IMR-90 (cell line): ENCODE results near the gene PROB1. TPM values are rescaled to one million over a fixed set of nuclear protein-coding genes. Genes with fewer than 3 reads are reported as not detected.

Experiments used
- ATAC-seq: fragments of 200-7000 bp; cut with Tn5 transposase; 2 replicates; pipeline ENCODE4 v1.9.1; 2020; ENCODE audit warnings: low read depth, mild to moderate bottlenecking, moderate library complexity
- BruUV-seq: library from RNA; stranded (reverse); fragments of 400-500 nt; replicated peaks from 2 replicates; lab custom pipeline; 2021; lab: Mats Ljungman, UMichigan
- CTCF ChIA-PET: fragments of 300-600 bp; formaldehyde crosslinking; extraction: SDS; loops from one replicate; lab custom pipeline; 2021; ENCODE audit warnings: antibody characterized with exemption; lab: Yijun Ruan, JAX
- POLR2A ChIA-PET: fragments of 300-600 bp; sonication (Branson Sonifier 250); formaldehyde crosslinking; loops from one replicate; lab custom pipeline; 2022; ENCODE audit warnings: antibody characterized with exemption; ENCODE audit not compliant: unreplicated experiment; lab: Charles Lee
- DNase-seq: peaks from one replicate; pipeline ENCODE4 v3.0.0; 2013
- H2AFZ ChIP-seq: replicated peaks from 2 replicates; pipeline ENCODE3; 2013; ENCODE audit warnings: low read length, mild to moderate bottlenecking; ENCODE audit not compliant: poor library complexity
- H2AK5ac ChIP-seq: 2 replicates; pipeline ENCODE4 v1.6.1; 2013; ENCODE audit warnings: low read depth, low read length, inconsistent platforms
- H2AK9ac ChIP-seq: replicated peaks from 2 replicates; pipeline ENCODE3; 2013; ENCODE audit warnings: mild to moderate bottlenecking, low read depth, low read length, moderate library complexity; ENCODE audit not compliant: poor library complexity
- H2BK120ac ChIP-seq: 2 replicates; pipeline ENCODE4 v1.6.1; 2013; ENCODE audit warnings: low read depth, low read length, inconsistent platforms
- H2BK15ac ChIP-seq: 3 replicates; pipeline ENCODE4 v1.6.1; 2013; ENCODE audit warnings: low read depth, low read length, inconsistent platforms
- H2BK20ac ChIP-seq: 2 replicates; pipeline ENCODE4 v1.6.1; 2013; ENCODE audit warnings: low read depth, mild to moderate bottlenecking, inconsistent platforms, low read length, moderate library complexity
- H2BK5ac ChIP-seq: 2 replicates; pipeline ENCODE4 v1.6.1; 2013; ENCODE audit warnings: mild to moderate bottlenecking, low read depth, low read length, inconsistent platforms; ENCODE audit not compliant: poor library complexity, severe bottlenecking
- H3K14ac ChIP-seq: replicated peaks from 2 replicates; pipeline ENCODE4 v1.6.1; 2013; ENCODE audit warnings: low read depth, low read length, inconsistent platforms
- H3K18ac ChIP-seq: 2 replicates; pipeline ENCODE4 v1.6.1; 2013; ENCODE audit warnings: low read depth, low read length, control low read depth
- H3K23ac ChIP-seq: 2 replicates; pipeline ENCODE4 v1.6.1; 2013; ENCODE audit warnings: low read depth, low read length, inconsistent platforms
- H3K27ac ChIP-seq: 2 replicates; pipeline ENCODE4 v1.5.1; 2013; ENCODE audit warnings: mild to moderate bottlenecking, control low read depth, low read length; ENCODE audit not compliant: insufficient read depth
- H3K27me3 ChIP-seq: 2 replicates; pipeline ENCODE4 v1.6.1; 2013; ENCODE audit warnings: low read length; ENCODE audit not compliant: control insufficient read depth, insufficient read depth
- H3K36me3 ChIP-seq: 2 replicates; pipeline ENCODE4 v1.6.1; 2013; ENCODE audit warnings: low read length, mixed read lengths; ENCODE audit not compliant: control insufficient read depth, insufficient read depth
- H3K4ac ChIP-seq: 2 replicates; pipeline ENCODE4 v1.6.1; 2013; ENCODE audit warnings: low read depth, low read length, inconsistent platforms
- H3K4me1 ChIP-seq: 2 replicates; pipeline ENCODE4 v1.6.1; 2013; ENCODE audit warnings: low read length, mixed read lengths; ENCODE audit not compliant: control insufficient read depth, insufficient read depth
- H3K4me2 ChIP-seq: 2 replicates; pipeline ENCODE4 v1.6.1; 2013; ENCODE audit warnings: low read depth, mild to moderate bottlenecking, control low read depth, low read length, moderate library complexity
- H3K4me3 ChIP-seq: 2 replicates; pipeline ENCODE4 v1.5.1; 2013; ENCODE audit warnings: low read depth, mild to moderate bottlenecking, control low read depth, low read length, moderate library complexity; ENCODE audit not compliant: insufficient read depth
- H3K56ac ChIP-seq: 2 replicates; pipeline ENCODE4 v1.6.1; 2013; ENCODE audit warnings: low read length, inconsistent platforms; ENCODE audit not compliant: insufficient read depth; ENCODE audit errors: extremely low read depth
- H3K79me1 ChIP-seq, 2 experiments: 2 replicates each; pipeline ENCODE4 v1.6.1; 2013; ENCODE audit warnings: low read length in 2 of 2, inconsistent platforms in 1 of 2, low read depth in 1 of 2
- H3K9ac ChIP-seq: 2 replicates; pipeline ENCODE4 v1.6.1; 2013; ENCODE audit warnings: low read depth, low read length, control low read depth
- H3K9me1 ChIP-seq: 2 replicates; pipeline ENCODE4 v1.6.1; 2013; ENCODE audit warnings: low read length, inconsistent platforms; ENCODE audit not compliant: insufficient read depth
- H3K9me3 ChIP-seq: 2 replicates; pipeline ENCODE4 v1.6.1; 2013; ENCODE audit warnings: low read length; ENCODE audit not compliant: control insufficient read depth, insufficient read depth
- H4K20me1 ChIP-seq: 2 replicates; pipeline ENCODE4 v1.6.1; 2013; ENCODE audit warnings: low read length, inconsistent platforms; ENCODE audit not compliant: insufficient read depth
- H4K5ac ChIP-seq: 2 replicates; pipeline ENCODE4 v1.6.1; 2013; ENCODE audit warnings: mild to moderate bottlenecking, low read depth, low read length, control low read depth
- H4K8ac ChIP-seq, 2 experiments: 2 replicates each; pipeline ENCODE4 v1.6.1; 2013; ENCODE audit warnings: low read depth in 2 of 2, low read length in 2 of 2, control low read depth in 1 of 2, inconsistent platforms in 1 of 2
- H4K91ac ChIP-seq: 2 replicates; pipeline ENCODE4 v1.6.1; 2013; ENCODE audit warnings: low read depth, low read length, inconsistent platforms; ENCODE audit not compliant: insufficient read depth
- CEBPB ChIP-seq: IDR thresholded peaks from 2 replicates; pipeline ENCODE4 v1.6.1; 2012; ENCODE audit warnings: low read depth, low read length, improper control_type of control experiment
- CHD1 ChIP-seq: IDR thresholded peaks from 2 replicates; pipeline ENCODE4 v1.6.1; 2012; ENCODE audit warnings: low read depth, low read length, improper control_type of control experiment
- MAFK ChIP-seq: IDR thresholded peaks from 2 replicates; pipeline ENCODE4 v1.6.1; 2012; ENCODE audit warnings: low read depth, low read length, improper control_type of control experiment
- MAZ ChIP-seq: IDR thresholded peaks from 2 replicates; pipeline ENCODE4 v1.6.1; 2012; ENCODE audit warnings: low read depth, mild to moderate bottlenecking, low read length, improper control_type of control experiment, moderate library complexity, borderline replicate concordance
- MXI1 ChIP-seq: IDR thresholded peaks from 2 replicates; pipeline ENCODE4 v1.6.1; 2012; ENCODE audit warnings: low read depth, mild to moderate bottlenecking, low read length, moderate library complexity, borderline replicate concordance
- NFE2L2 ChIP-seq: fragments of 150-350 bp; IDR thresholded peaks from 2 replicates; pipeline ENCODE4 v1.6.1; 2016; ENCODE audit warnings: low read depth, mild to moderate bottlenecking, low read length
- POLR2A ChIP-seq: IDR thresholded peaks from 2 replicates; pipeline ENCODE4 v1.6.1; 2012; ENCODE audit warnings: mild to moderate bottlenecking, low read depth, low read length
- RAD21 ChIP-seq: IDR thresholded peaks from 2 replicates; pipeline ENCODE4 v1.6.1; 2012; ENCODE audit warnings: low read length, improper control_type of control experiment
- WGBS, 2 experiments: methylation state at CpG; one replicate each; pipeline versions ENCODE4 v1.1.5 to v1.1.7; 2013; ENCODE audit warnings: missing lambda C conversion rate in 2 of 2; ENCODE audit not compliant: insufficient read length in 1 of 2; ENCODE audit errors: extremely low coverage in 2 of 2; 5-methylcytosine and 5-hydroxymethylcytosine counted together
- dilution Hi-C: fragments of 300-500 bp; cut with HindIII; formaldehyde crosslinking; loops from one replicate; pipeline ENCODE4 v1.14.3; 2018; ENCODE audit warnings: low sequenced_read_pairs; ENCODE audit not compliant: unreplicated experiment
- in situ Hi-C: fragments of 300-500 bp; cut with MboI; formaldehyde crosslinking; loops from 3 replicates; pipeline ENCODE4 v1.14.3; 2019; ENCODE audit warnings: low sequenced_read_pairs, inconsistent platforms, mixed read lengths
- intact Hi-C: fragments of 100-400 bp; cut with micrococcal nuclease; formaldehyde crosslinking; loops from 2 replicates; pipeline ENCODE4 v1.10.0; 2022
- polyA plus RNA-seq, 3 experiments: library from polyadenylated mRNA; depleted of rRNA; stranded (reverse); fragments of >200 nt; gene quantifications; 2 replicates each; pipeline ENCODE4 v1.2.3, GENCODE V29; 2012; ENCODE audit warnings: low replicate concordance in 1 of 3
- total RNA-seq: library from RNA; depleted of rRNA; stranded (reverse); fragments of >200 nt; gene quantifications from 2 replicates; pipeline ENCODE4 v1.2.3, GENCODE V29; 2012
- TF ChIP-seq, protein P1 (sequence below): fragments of 150-350 bp; IDR thresholded peaks from 2 replicates; pipeline ENCODE4 v1.6.1; 2017; ENCODE audit warnings: mild to moderate bottlenecking, antibody characterized with exemption, low read length, low read depth

The PROB1 gene
- total and polyA plus RNA-seq, 2 of the 4 experiments (the other 2 are of a cell fraction), result under 0.01 to 0.38 TPM

- Histone ChIP-seq H3K4me3 (no peak overlapping the region), H4K91ac (no peak overlapping the region), H2BK20ac (no peak overlapping the region), H3K36me3 (no peaks in the 10 kb centered on the region), H3K56ac (no peak overlapping the region), H3K23ac (no peak overlapping the region), H2AK5ac (no peak overlapping the region), H3K14ac (no peak overlapping the region), H2BK120ac (no peak overlapping the region), H3K79me1 (peaks cover 0 to 14% of the 10 kb centered on the region in 2 experiments; a peak in 1 of 4 replicates), H3K9me1 (peaks cover 8% of the 10 kb centered on the region), H2BK15ac (no peak overlapping the region), H3K27ac (no peak overlapping the region), H4K5ac (no peak overlapping the region), H3K27me3 (no peaks in the 10 kb centered on the region), H3K4me1 (peaks cover 6% of the 10 kb centered on the region), H3K4ac (no peak overlapping the region), H3K4me2 (no peak overlapping the region), H2BK5ac (no peak overlapping the region), H4K20me1 (no peaks in the 10 kb centered on the region; the same call in 1 of the 2 replicates), H4K8ac (no peak overlapping the region), H2AFZ (no peak overlapping the region), H3K9ac (no peak overlapping the region), H2AK9ac (no peak overlapping the region), H3K18ac (no peak overlapping the region), H3K9me3 (no peaks in the 10 kb centered on the region)
- in situ Hi-C loops (no loop called here), intact Hi-C loops (no loop called here), dilution Hi-C loops (loop anchor here (25.0 kb wide), 1 partner anchor 105 kb away; no protein-coding TSS in a partner anchor)
- CTCF ChIA-PET, result no interaction called here
- POLR2A ChIA-PET, result no interaction called here
- DNase-seq (no peak), ATAC-seq (no peak)
- 79% methylated on average over 2 of the region's 2 CpGs; no CpG with 5 or more reads in 1 of the 2 experiments for WGBS, 2 experiments
- BruUV-seq, result no TSS peak
- TF ChIP-seq POLR2A, result no peak
- TF ChIP-seq CEBPB, result no peak
- TF ChIP-seq MXI1, result no peak
- no peak for TF ChIP-seq NFE2L2
- no peak for TF ChIP-seq MAFK
- TF ChIP-seq CHD1, result no peak
- TF ChIP-seq, protein P1, sequence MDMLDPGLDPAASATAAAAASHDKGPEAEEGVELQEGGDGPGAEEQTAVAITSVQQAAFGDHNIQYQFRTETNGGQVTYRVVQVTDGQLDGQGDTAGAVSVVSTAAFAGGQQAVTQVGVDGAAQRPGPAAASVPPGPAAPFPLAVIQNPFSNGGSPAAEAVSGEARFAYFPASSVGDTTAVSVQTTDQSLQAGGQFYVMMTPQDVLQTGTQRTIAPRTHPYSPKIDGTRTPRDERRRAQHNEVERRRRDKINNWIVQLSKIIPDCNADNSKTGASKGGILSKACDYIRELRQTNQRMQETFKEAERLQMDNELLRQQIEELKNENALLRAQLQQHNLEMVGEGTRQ, result no peak
- TF ChIP-seq RAD21, result no peak
- TF ChIP-seq MAZ, result no peak
These were observed 12.1 kb upstream of the PROB1 start for GRCh38 chr5:139406963-139407362.
